ENCODE results near the gene RELN. TPM values are rescaled to one million over a fixed set of nuclear protein-coding genes. Genes with fewer than 3 reads are reported as not detected.

The RELN gene
- total and polyA plus RNA-seq, 4 experiments from 2014 or later = not detected

DNA sequence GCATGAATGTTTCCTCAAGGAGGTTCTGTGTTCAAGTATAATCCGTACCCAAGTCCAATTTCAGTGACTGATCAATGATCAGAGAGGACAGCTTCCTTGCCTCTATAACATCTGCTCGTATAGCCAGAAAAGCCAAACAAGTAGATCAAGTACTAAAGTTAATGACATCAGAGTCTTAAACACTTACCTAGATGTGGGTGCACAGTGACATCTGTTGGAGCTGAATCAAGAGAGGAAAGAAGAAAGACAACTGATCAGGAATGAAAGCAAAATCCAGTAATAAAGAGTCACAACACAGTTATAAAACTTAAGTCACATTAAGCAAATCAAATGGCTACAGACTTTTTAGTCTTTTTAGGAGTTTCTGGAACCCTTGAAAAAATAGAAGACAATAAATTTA is 236.5 kb downstream of the RELN start:
- Histone ChIP-seq H3K4me1 (ENCODE audit: insufficient read depth, low read length) (no peaks in the 10 kb centered on the region), H3K36me3 (ENCODE audit: insufficient read depth, low read length) (no peaks in the 10 kb centered on the region), H3K27me3 (ENCODE audit: insufficient read depth, low read length) (no peaks in the 10 kb centered on the region), H3K27ac (ENCODE audit: low read depth, low read length) (no peak overlapping the region), H3K9me3 (ENCODE audit: control insufficient read depth in 1 of 2, low read length in 2 of 2) (no peaks in the 10 kb centered on the region), H3K4me3 (ENCODE audit: low read length in 2 of 2) (no peak overlapping the region)
- ChIA-PET POLR2A (ENCODE audit: partially characterized antibody) (no interaction called here), CTCF (ENCODE audit: partially characterized antibody) (no interaction called here)
- H3K27me3 Mint-ChIP-seq = peaks cover 0 to 4% of the 10 kb centered on the region in 2 donors
- no peak for DNase-seq
- no peaks in the 10 kb centered on the region for H3K36me3 Mint-ChIP-seq
- no peak overlapping the region for H3K27ac Mint-ChIP-seq
- H3K9me3 Mint-ChIP-seq = peaks cover 0 to 3% (median 0%) of the 10 kb centered on the region in 8 donors
- H3K4me3 Mint-ChIP-seq = no peak overlapping the region
- H3K4me1 Mint-ChIP-seq = no peaks in the 10 kb centered on the region
- intact Hi-C loops (cut with micrococcal nuclease) = no loop called here

DNA sequence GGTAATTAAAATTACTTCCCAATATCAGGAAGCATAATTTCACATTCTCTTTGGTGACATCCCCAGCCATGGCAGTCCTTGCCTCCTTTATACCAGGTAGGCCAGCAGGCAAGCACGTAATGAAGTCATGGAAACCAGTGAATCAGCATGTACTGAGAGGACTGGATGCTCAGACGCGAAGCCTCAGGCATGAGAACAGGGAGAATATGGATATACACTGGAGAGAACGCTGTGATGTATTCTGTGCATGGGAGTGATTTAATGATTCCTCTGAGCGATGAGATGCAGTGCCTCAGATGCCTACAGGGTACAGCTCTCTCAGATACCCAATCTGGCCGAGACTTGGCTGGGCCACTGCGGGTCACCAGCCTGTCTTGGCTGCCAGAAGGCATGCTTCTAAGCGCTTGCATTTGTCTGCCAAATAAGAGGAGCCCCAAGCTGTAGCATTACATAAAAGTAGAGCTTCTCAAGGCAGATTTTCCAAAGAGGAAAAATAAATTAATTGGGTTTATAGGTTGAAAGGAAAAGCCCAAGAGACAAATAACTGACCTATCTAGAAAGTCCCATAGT is 238.1 kb downstream of the RELN start:
- H3K9me3 Mint-ChIP-seq = peaks cover 0 to 3% (median 0%) of the 10 kb centered on the region in 8 donors
- CTCF ChIA-PET (ENCODE audit: partially characterized antibody) = no interaction called here

GRCh38 chr7:103748680-103749079 is 240.8 kb downstream of the RELN start:
- Mint-ChIP-seq H3K9me3 (peaks cover 0 to 3% (median 0%) of the 10 kb centered on the region in 8 donors), H3K4me1 (no peaks in the 10 kb centered on the region), H3K27ac (no peak overlapping the region), H3K27me3 (peaks cover 0 to 4% of the 10 kb centered on the region in 2 donors), H3K4me3 (no peak overlapping the region), H3K36me3 (no peaks in the 10 kb centered on the region)
- intact Hi-C loops (cut with micrococcal nuclease) = no loop called here
- POLR2A ChIA-PET (ENCODE audit: partially characterized antibody) = no interaction called here
- H3K27me3 ChIP-seq (ENCODE audit: insufficient read depth, low read length) = no peaks in the 10 kb centered on the region
- no peaks in the 10 kb centered on the region for H3K4me1 ChIP-seq (ENCODE audit: insufficient read depth, low read length)
- H3K27ac ChIP-seq (ENCODE audit: low read depth, low read length) = no peak overlapping the region
- DNase-seq = no peak
- H3K36me3 ChIP-seq (ENCODE audit: insufficient read depth, low read length) = no peaks in the 10 kb centered on the region
- no peak overlapping the region for H3K4me3 ChIP-seq (ENCODE audit: low read length in 2 of 2)
- H3K9me3 ChIP-seq (ENCODE audit: control insufficient read depth in 1 of 2, low read length in 2 of 2) = no peaks in the 10 kb centered on the region
- CTCF ChIA-PET (ENCODE audit: partially characterized antibody) = no interaction called here

More for the DNA sequence above, 238.1 kb downstream of the RELN start:
- no peak overlapping the region for H3K4me3 Mint-ChIP-seq
- DNase-seq = no peak
- no peaks in the 10 kb centered on the region for H3K9me3 ChIP-seq (ENCODE audit: control insufficient read depth in 1 of 2, low read length in 2 of 2)
- no peaks in the 10 kb centered on the region for H3K4me1 ChIP-seq (ENCODE audit: insufficient read depth, low read length)
- H3K36me3 Mint-ChIP-seq = no peaks in the 10 kb centered on the region
- H3K27ac ChIP-seq (ENCODE audit: low read depth, low read length) = no peak overlapping the region
- intact Hi-C loops (cut with micrococcal nuclease) = no loop called here
- H3K4me1 Mint-ChIP-seq = no peaks in the 10 kb centered on the region
- peaks cover 0 to 4% of the 10 kb centered on the region in 2 donors for H3K27me3 Mint-ChIP-seq
- H3K27ac Mint-ChIP-seq = no peak overlapping the region
- POLR2A ChIA-PET (ENCODE audit: partially characterized antibody) = no interaction called here
- H3K27me3 ChIP-seq (ENCODE audit: insufficient read depth, low read length) = no peaks in the 10 kb centered on the region
- H3K36me3 ChIP-seq (ENCODE audit: insufficient read depth, low read length) = no peaks in the 10 kb centered on the region
- no peak overlapping the region for H3K4me3 ChIP-seq (ENCODE audit: low read length in 2 of 2)

GRCh38 chr7:103735377-103735776 is 254.1 kb downstream of the RELN start:
- POLR2A ChIA-PET (ENCODE audit: partially characterized antibody) = no interaction called here
- intact Hi-C loops (cut with micrococcal nuclease) = no loop called here
- Histone ChIP-seq H3K36me3 (ENCODE audit: insufficient read depth, low read length) (no peaks in the 10 kb centered on the region), H3K4me3 (ENCODE audit: low read length in 2 of 2) (no peak overlapping the region), H3K9me3 (ENCODE audit: control insufficient read depth in 1 of 2, low read length in 2 of 2) (no peaks in the 10 kb centered on the region), H3K4me1 (ENCODE audit: insufficient read depth, low read length) (no peaks in the 10 kb centered on the region), H3K27ac (ENCODE audit: low read depth, low read length) (no peak overlapping the region), H3K27me3 (ENCODE audit: insufficient read depth, low read length) (no peaks in the 10 kb centered on the region)
- Mint-ChIP-seq H3K9me3 (peaks cover 0 to 4% (median 2%) of the 10 kb centered on the region in 8 donors), H3K27ac (no peak overlapping the region), H3K36me3 (no peaks in the 10 kb centered on the region), H3K4me1 (no peaks in the 10 kb centered on the region), H3K27me3 (no peaks in the 10 kb centered on the region), H3K4me3 (no peak overlapping the region)
- no peak for DNase-seq
- CTCF ChIA-PET (ENCODE audit: partially characterized antibody) = no interaction called here

GRCh38 chr7:103731169-103731568 is 258.3 kb downstream of the RELN start:
- H3K27me3 Mint-ChIP-seq = peaks cover 0 to 1% of the 10 kb centered on the region in 2 donors
- no peaks in the 10 kb centered on the region for H3K36me3 ChIP-seq (ENCODE audit: insufficient read depth, low read length)
- intact Hi-C loops (cut with micrococcal nuclease) = no loop called here
- ChIA-PET CTCF (ENCODE audit: partially characterized antibody) (no interaction called here), POLR2A (ENCODE audit: partially characterized antibody) (no interaction called here)
- no peaks in the 10 kb centered on the region for H3K36me3 Mint-ChIP-seq
- no peak overlapping the region for H3K27ac ChIP-seq (ENCODE audit: low read depth, low read length)
- H3K4me1 ChIP-seq (ENCODE audit: insufficient read depth, low read length) = no peaks in the 10 kb centered on the region
- H3K9me3 Mint-ChIP-seq = peaks cover 0 to 4% (median 0%) of the 10 kb centered on the region in 8 donors
- no peaks in the 10 kb centered on the region for H3K9me3 ChIP-seq (ENCODE audit: control insufficient read depth in 1 of 2, low read length in 2 of 2)
- DNase-seq = no peak
- no peak overlapping the region for H3K27ac Mint-ChIP-seq
- no peak overlapping the region for H3K4me3 ChIP-seq (ENCODE audit: low read length in 2 of 2)
- no peaks in the 10 kb centered on the region for H3K4me1 Mint-ChIP-seq
- H3K4me3 Mint-ChIP-seq = no peak overlapping the region
- no peaks in the 10 kb centered on the region for H3K27me3 ChIP-seq (ENCODE audit: insufficient read depth, low read length)

- H3K4me1 ChIP-seq (ENCODE audit: insufficient read depth, low read length) = no peaks in the 10 kb centered on the region
- no peak for DNase-seq
- POLR2A ChIA-PET (ENCODE audit: partially characterized antibody) = no interaction called here
- no peak overlapping the region for H3K27ac ChIP-seq (ENCODE audit: low read depth, low read length)
- Mint-ChIP-seq H3K36me3 (no peaks in the 10 kb centered on the region), H3K4me3 (peak overlapping the region in 1 of 8 donors; percentile 2), H3K4me1 (no peaks in the 10 kb centered on the region), H3K27ac (no peak overlapping the region), H3K27me3 (peaks cover 0 to 1% of the 10 kb centered on the region in 2 donors), H3K9me3 (peaks cover 0 to 4% (median 0%) of the 10 kb centered on the region in 8 donors)
- no peak overlapping the region for H3K4me3 ChIP-seq (ENCODE audit: low read length in 2 of 2)
- H3K9me3 ChIP-seq (ENCODE audit: control insufficient read depth in 1 of 2, low read length in 2 of 2) = no peaks in the 10 kb centered on the region
- intact Hi-C loops (cut with micrococcal nuclease) = no loop called here
- H3K27me3 ChIP-seq (ENCODE audit: insufficient read depth, low read length) = no peaks in the 10 kb centered on the region
- CTCF ChIA-PET (ENCODE audit: partially characterized antibody) = no interaction called here
- H3K36me3 ChIP-seq (ENCODE audit: insufficient read depth, low read length) = no peaks in the 10 kb centered on the region
Observed at GRCh38 chr7:103729026-103729425, 260.4 kb downstream of the RELN start.

DNA sequence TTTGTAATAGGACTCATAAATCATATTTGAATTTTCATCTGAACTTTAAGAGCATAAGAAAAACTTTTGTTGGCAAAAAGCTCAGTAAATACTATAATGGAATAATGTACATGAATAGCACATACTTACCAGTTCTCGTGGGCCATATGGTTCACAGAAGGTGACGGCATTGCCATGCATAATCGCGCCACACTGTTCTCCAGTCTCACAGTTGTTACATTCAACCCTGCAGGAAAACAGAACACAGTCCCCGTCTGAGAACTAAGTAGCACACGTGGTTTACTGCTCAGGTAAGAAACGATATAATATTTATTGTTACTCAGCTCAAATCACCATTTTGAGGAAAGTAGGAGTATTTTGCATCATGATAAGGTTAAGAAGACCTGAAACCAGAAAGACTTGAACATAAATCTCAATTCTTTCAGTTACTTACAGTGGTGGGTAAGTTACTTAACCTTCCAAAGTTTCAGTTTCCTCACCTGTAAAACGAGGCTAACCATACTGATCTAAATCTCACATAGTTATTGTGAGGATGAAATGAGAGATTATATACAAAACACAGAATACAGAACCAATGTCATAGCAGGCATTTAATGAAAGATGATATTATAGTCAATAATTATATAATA is 261.4 kb downstream of the RELN start:
- intact Hi-C loops (cut with micrococcal nuclease) = no loop called here
- POLR2A ChIA-PET (ENCODE audit: partially characterized antibody) = no interaction called here
- Mint-ChIP-seq H3K9me3 (peaks cover 0 to 4% (median 0%) of the 10 kb centered on the region in 8 donors), H3K4me3 (no peak overlapping the region), H3K36me3 (no peaks in the 10 kb centered on the region), H3K27me3 (peaks cover 0 to 1% of the 10 kb centered on the region in 2 donors), H3K4me1 (no peaks in the 10 kb centered on the region), H3K27ac (no peak overlapping the region)
- no peak overlapping the region for H3K4me3 ChIP-seq (ENCODE audit: low read length in 2 of 2)
- H3K27me3 ChIP-seq (ENCODE audit: insufficient read depth, low read length) = no peaks in the 10 kb centered on the region
- no peaks in the 10 kb centered on the region for H3K36me3 ChIP-seq (ENCODE audit: insufficient read depth, low read length)
- CTCF ChIA-PET (ENCODE audit: partially characterized antibody) = no interaction called here
- H3K9me3 ChIP-seq (ENCODE audit: control insufficient read depth in 1 of 2, low read length in 2 of 2) = no peaks in the 10 kb centered on the region
- no peaks in the 10 kb centered on the region for H3K4me1 ChIP-seq (ENCODE audit: insufficient read depth, low read length)
- H3K27ac ChIP-seq (ENCODE audit: low read depth, low read length) = no peak overlapping the region
- no peak for DNase-seq

Data from CD4-positive, alpha-beta memory T cell (primary cell).